T-cell (primary cell): ENCODE results near the gene ATP5F1A. TPM values are rescaled to one million over a fixed set of nuclear protein-coding genes. Genes with fewer than 3 reads are reported as not detected.
A peak's percentile ranks its signal among the peaks of the same experiment; 100 is the strongest.

Source experiments
- ATAC-seq, 4 experiments: fragments of 200-7000 bp in 3 of 4; fragments of 150-1000 bp in 1 of 4; cut with Tn5 transposase; replicated peaks in 1 of 4; 1 replicate in 3 of 4; 2 replicates in 1 of 4; pipeline ENCODE4 v1.10.0; 2021; ENCODE audit warnings: moderate library complexity in 3 of 4, mild to moderate bottlenecking in 2 of 4, moderate number of reproducible peaks in 1 of 4
- CTCF ChIA-PET, 2 donors: fragments of 300-600 bp; sonication (Branson Sonifier 250); formaldehyde crosslinking; loops; one replicate each; lab custom pipeline; 2022; ENCODE audit warnings: antibody characterized with exemption in 2 of 2; lab: Charles Lee
- POLR2A ChIA-PET, 2 donors: fragments of 300-600 bp; sonication (Branson Sonifier 250); formaldehyde crosslinking; loops; one replicate each; lab custom pipeline; 2022; ENCODE audit warnings: antibody characterized with exemption in 2 of 2; lab: Charles Lee
- DNase-seq, 35 experiments: peaks; one replicate each; pipeline versions ENCODE4 v3.0.0 to v3.0.0-alpha.2; 2013 to 2023
- H3K27ac ChIP-seq: one replicate; pipeline ENCODE4 v1.5.1; 2013; ENCODE audit warnings: low read length
- H3K27me3 ChIP-seq, 2 experiments: replicated peaks in 1 of 2; 1 replicate in 1 of 2; 2 replicates in 1 of 2; pipeline versions ENCODE4 v1.6.1 to v1.7.0; 2013; ENCODE audit warnings: low read length in 1 of 2, mixed read lengths in 1 of 2; ENCODE audit not compliant: control insufficient read depth in 2 of 2, insufficient read depth in 2 of 2; ENCODE audit errors: extremely low read depth in 1 of 2
- H3K36me3 ChIP-seq, 2 donors: 1 replicate in 1 of 2; 2 replicates in 1 of 2; pipeline versions ENCODE4 v1.6.1 to v1.7.0; 2013; ENCODE audit warnings: low read length in 1 of 2; ENCODE audit not compliant: control insufficient read depth in 2 of 2, insufficient read depth in 1 of 2; ENCODE audit errors: extremely low read depth in 1 of 2
- H3K4me1 ChIP-seq, 2 experiments: 1 replicate in 1 of 2; 2 replicates in 1 of 2; pipeline versions ENCODE4 v1.6.1 to v1.7.0; 2013; ENCODE audit warnings: low read length in 2 of 2, mixed read lengths in 1 of 2; ENCODE audit not compliant: insufficient read depth in 2 of 2, control insufficient read depth in 1 of 2; ENCODE audit errors: extremely low read depth in 1 of 2
- H3K4me3 ChIP-seq, 2 donors: 1 replicate in 1 of 2; 2 replicates in 1 of 2; pipeline versions ENCODE4 v1.5.1 to v1.7.0; 2013; ENCODE audit warnings: mild to moderate bottlenecking in 2 of 2, low read length in 1 of 2, moderate library complexity in 1 of 2; ENCODE audit not compliant: control insufficient read depth in 1 of 2; ENCODE audit errors: extremely low read depth in 1 of 2
- H3K9me3 ChIP-seq: 2 replicates; pipeline ENCODE4 v1.7.0; 2013
- H3K27ac Mint-ChIP-seq, 2 donors: one replicate each; pipeline ENCODE4 v1.8.0; 2020 to 2021; ENCODE audit warnings: mild to moderate bottlenecking in 2 of 2, mixed read lengths in 2 of 2
- H3K27me3 Mint-ChIP-seq, 2 donors: one replicate each; pipeline ENCODE4 v1.8.0; 2021 to 2022; ENCODE audit warnings: mixed read lengths in 2 of 2
- H3K36me3 Mint-ChIP-seq: one replicate; pipeline ENCODE4 v1.8.0; 2021; ENCODE audit warnings: mixed read lengths
- H3K4me1 Mint-ChIP-seq, 3 donors: one replicate each; pipeline ENCODE4 v1.8.0; 2020 to 2022; ENCODE audit warnings: mixed read lengths in 3 of 3, mild to moderate bottlenecking in 1 of 3
- H3K4me3 Mint-ChIP-seq, 3 donors: one replicate each; pipeline ENCODE4 v1.8.0; 2020 to 2022; ENCODE audit warnings: mild to moderate bottlenecking in 3 of 3, mixed read lengths in 3 of 3, moderate library complexity in 3 of 3
- H3K9me3 Mint-ChIP-seq, 3 donors: one replicate each; pipeline ENCODE4 v1.8.0; 2020 to 2022; ENCODE audit warnings: mixed read lengths in 3 of 3
- WGBS: methylation state at CpG from one replicate; pipeline ENCODE4 v1.1.5; 2013; ENCODE audit warnings: missing lambda C conversion rate; ENCODE audit not compliant: insufficient coverage; 5-methylcytosine and 5-hydroxymethylcytosine counted together
- total RNA-seq, 35 experiments: library from RNA in 6 of 35; stranded (reverse) in 6 of 35; fragments of 120-200 nt in 1 of 35; gene quantifications; one replicate each; pipeline versions ENCODE4 v1.2.1 to v1.2.4 and lab custom pipeline; 2013 to 2026

ATP5F1A gene
- total RNA-seq, 5 donors from 2014 or later (not counting 1 experiment from before 2014, with no cell fraction given): 180 to 264 (median 238) TPM

GRCh38 chr18:46071653-46072375, 26.3 kb downstream of the ATP5F1A start, which contains the start of gene PSTPIP2:
Gene PSTPIP2 (minus strand): TSS chr18:46072260. CDS start chr18:46072188, 72 bp downstream.
- Mint-ChIP-seq H3K27me3 (no peaks in the 10 kb centered on the region), H3K36me3 (no peaks in the 10 kb centered on the region), H3K27ac (peak within 1 kb of the TSS; percentile 61 to 82), H3K4me3 (peak within 1 kb of the TSS; percentile 83 to 87 (median 84)), H3K9me3 (peaks cover 0 to 2% (median 0%) of the 10 kb centered on the region in 3 donors), H3K4me1 (peaks cover 43 to 47% (median 46%) of the 10 kb centered on the region in 3 donors)
- WGBS: under 1% methylated on average over 63 of the region's 75 CpGs
- POLR2A ChIA-PET: interaction anchor here in 1 of 2 donors (0.6 kb wide), 1 partner anchor 32 kb away, joined by 5 read pairs; no protein-coding TSS in a partner anchor
- peak; percentile 78 to 85 (median 82) for ATAC-seq
- Histone ChIP-seq H3K4me1 (peaks cover 5 to 41% of the 10 kb centered on the region in 2 experiments), H3K27ac (no peak within 1 kb of the TSS), H3K36me3 (no peaks in the 10 kb centered on the region), H3K9me3 (no peaks in the 10 kb centered on the region), H3K4me3 (peak within 1 kb of the TSS; percentile 79 to 80), H3K27me3 (peaks cover 0 to 12% of the 10 kb centered on the region in 2 experiments)
- CTCF ChIA-PET: interaction anchor here (0.6 to 1.4 kb wide), 4 partner anchors 21 to 595 kb away, joined by 3 to 9 read pairs (median 7); no protein-coding TSS in a partner anchor
- DNase-seq: peak; percentile 26 to 72 (median 59)

GRCh38 chr18:46070815-46071652, 27.1 kb downstream of the ATP5F1A start:
- peaks cover 0 to 2% (median 0%) of the 10 kb centered on the region in 3 donors for H3K9me3 Mint-ChIP-seq
- ATAC-seq (peak in 3 of 4 experiments; percentile 1 to 23 (median 4)), DNase-seq (peak in 5 of 35 experiments; percentile 3 to 11 (median 5))
- H3K27ac Mint-ChIP-seq: peak overlapping the region; percentile 68 to 77
- Histone ChIP-seq H3K36me3 (no peaks in the 10 kb centered on the region), H3K4me3 (peak overlapping the region; percentile 79 to 80), H3K9me3 (no peaks in the 10 kb centered on the region), H3K27ac (no peak overlapping the region), H3K27me3 (peaks cover 0 to 12% of the 10 kb centered on the region in 2 experiments), H3K4me1 (peaks cover 5 to 41% of the 10 kb centered on the region in 2 experiments)
- POLR2A ChIA-PET: interaction anchor here in 1 of 2 donors (0.6 kb wide), 1 partner anchor 31 kb away, joined by 5 read pairs; no protein-coding TSS in a partner anchor
- CTCF ChIA-PET: interaction anchor here in 1 of 2 donors (0.6 to 0.7 kb wide), 3 partner anchors 13 to 596 kb away, joined by 3 to 7 read pairs (median 3); no protein-coding TSS in a partner anchor
- H3K27me3 Mint-ChIP-seq: no peaks in the 10 kb centered on the region
- H3K4me1 Mint-ChIP-seq: peaks cover 45 to 47% (median 46%) of the 10 kb centered on the region in 3 donors
- WGBS: 36% methylated on average over 12 of the region's 13 CpGs
- peak overlapping the region; percentile 75 to 84 (median 75) for H3K4me3 Mint-ChIP-seq
- H3K36me3 Mint-ChIP-seq: no peaks in the 10 kb centered on the region

- Histone ChIP-seq H3K27me3 (peaks cover 0 to 12% of the 10 kb centered on the region in 2 experiments), H3K9me3 (no peaks in the 10 kb centered on the region), H3K4me3 (no peak overlapping the region), H3K4me1 (peaks cover 5 to 41% of the 10 kb centered on the region in 2 experiments), H3K27ac (no peak overlapping the region), H3K36me3 (no peaks in the 10 kb centered on the region)
- Mint-ChIP-seq H3K4me1 (peaks cover 45 to 47% (median 46%) of the 10 kb centered on the region in 3 donors), H3K4me3 (peak overlapping the region; percentile 75 to 84 (median 75)), H3K36me3 (no peaks in the 10 kb centered on the region), H3K9me3 (peaks cover 0 to 2% (median 0%) of the 10 kb centered on the region in 3 donors), H3K27me3 (no peaks in the 10 kb centered on the region), H3K27ac (peak overlapping the region in 1 of 2 donors; percentile 77)
- DNase-seq (no peak), ATAC-seq (no peak)
- CTCF ChIA-PET: no interaction called here
- WGBS: 100% methylated on average over 3 of the region's 6 CpGs
- POLR2A ChIA-PET: no interaction called here
Observed at GRCh38 chr18:46070232-46070631, 27.9 kb downstream of the ATP5F1A start.

- H3K9me3 Mint-ChIP-seq: peaks cover 0 to 2% (median 0%) of the 10 kb centered on the region in 3 donors
- ChIA-PET POLR2A (interaction anchor here in 1 of 2 donors (0.6 kb wide), 1 partner anchor 733 kb away, joined by 6 read pairs; no protein-coding TSS in a partner anchor), CTCF (interaction anchor here in 1 of 2 donors (1.1 kb wide), 1 partner anchor 107 kb away, joined by 4 read pairs; no protein-coding TSS in a partner anchor)
- no peaks in the 10 kb centered on the region for H3K36me3 Mint-ChIP-seq
- peaks cover 5 to 41% of the 10 kb centered on the region in 2 experiments for H3K4me1 ChIP-seq
- H3K4me3 Mint-ChIP-seq: peak overlapping the region in 1 of 3 donors; percentile 84
- no peak for ATAC-seq
- no peak overlapping the region for H3K4me3 ChIP-seq
- 100% methylated on average over 1 of the region's 4 CpGs for WGBS
- H3K27me3 ChIP-seq: peaks cover 0 to 12% of the 10 kb centered on the region in 2 experiments
- H3K27me3 Mint-ChIP-seq: no peaks in the 10 kb centered on the region
- H3K9me3 ChIP-seq: no peaks in the 10 kb centered on the region
- H3K27ac ChIP-seq: no peak overlapping the region
- peak overlapping the region; percentile 33 to 71 for H3K27ac Mint-ChIP-seq
- no peak for DNase-seq
- no peaks in the 10 kb centered on the region for H3K36me3 ChIP-seq
- H3K4me1 Mint-ChIP-seq: peaks cover 47 to 48% (median 47%) of the 10 kb centered on the region in 3 donors
Observed at GRCh38 chr18:46069524-46069923, 28.6 kb downstream of the ATP5F1A start.

GRCh38 chr18:46068763-46069162, 29.3 kb downstream of the ATP5F1A start:
- WGBS: 11% methylated on average over 1 of the region's 1 CpG
- Histone ChIP-seq H3K9me3 (no peaks in the 10 kb centered on the region), H3K27me3 (peaks cover 0 to 12% of the 10 kb centered on the region in 2 experiments), H3K4me3 (no peak overlapping the region), H3K36me3 (no peaks in the 10 kb centered on the region), H3K27ac (no peak overlapping the region), H3K4me1 (peaks cover 5 to 41% of the 10 kb centered on the region in 2 experiments)
- Mint-ChIP-seq H3K36me3 (no peaks in the 10 kb centered on the region), H3K9me3 (peaks cover 0 to 2% (median 0%) of the 10 kb centered on the region in 3 donors), H3K27ac (peak overlapping the region in 1 of 2 donors; percentile 71), H3K27me3 (no peaks in the 10 kb centered on the region), H3K4me3 (no peak overlapping the region), H3K4me1 (peaks cover 43 to 48% (median 48%) of the 10 kb centered on the region in 3 donors)
- no peak for ATAC-seq
- POLR2A ChIA-PET: no interaction called here
- CTCF ChIA-PET: interaction anchor here in 1 of 2 donors (1.1 kb wide), 1 partner anchor 107 kb away, joined by 4 read pairs; no protein-coding TSS in a partner anchor
- no peak for DNase-seq
